Endothelial cell of umbilical vein (primary cell): ENCODE results near the gene CCNG1. TPM values are rescaled to one million over a fixed set of nuclear protein-coding genes. Genes with fewer than 3 reads are reported as not detected.

Source experiments
- BruUV-seq: library from RNA; stranded (reverse); fragments of 400-500 nt; replicated peaks from 2 replicates; lab custom pipeline; 2021; lab: Mats Ljungman, UMichigan
- CTCF ChIA-PET: fragments of 300-600, 350-600 bp; sonication (Branson Sonifier 250); formaldehyde crosslinking; loops from one replicate; lab custom pipeline; 2021; ENCODE audit warnings: antibody characterized with exemption, inconsistent platforms; lab: Charles Lee
- POLR2A ChIA-PET: fragments of 300-600, 350-600 bp; sonication (Branson Sonifier 250); formaldehyde crosslinking; loops from one replicate; lab custom pipeline; 2021; ENCODE audit warnings: antibody characterized with exemption, inconsistent platforms; lab: Charles Lee
- DNase-seq: peaks from one replicate; pipeline ENCODE4 v3.0.0-alpha.2; 2011; ENCODE audit warnings: low read depth, low spot score
- FAIRE-seq: peaks from 2 replicates; lab custom pipeline; 2011; peaks lifted over from hg19 to GRCh38; lab: Jason Lieb, UNC
- H2AFZ ChIP-seq: 2 replicates; pipeline ENCODE4 v1.6.0; 2012; ENCODE audit warnings: low read depth, low read length, control low read depth, inconsistent platforms
- H3K27ac ChIP-seq: 2 replicates; pipeline ENCODE4 v1.5.1; 2011; ENCODE audit warnings: low read depth, mild to moderate bottlenecking, control low read depth, low read length, moderate library complexity; ENCODE audit not compliant: insufficient read depth
- H3K27me3 ChIP-seq, 2 experiments: 2 replicates each; pipeline versions ENCODE4 v1.6.0 to v1.6.1; 2011; ENCODE audit warnings: low read length in 2 of 2, mixed read lengths in 1 of 2; ENCODE audit not compliant: control insufficient read depth in 2 of 2, insufficient read depth in 2 of 2
- H3K36me3 ChIP-seq, 2 experiments: 2 replicates in 1 of 2; 3 replicates in 1 of 2; pipeline ENCODE4 v1.5.1; 2011; ENCODE audit warnings: low read length in 2 of 2, mild to moderate bottlenecking in 1 of 2, moderate library complexity in 1 of 2; ENCODE audit not compliant: control insufficient read depth in 2 of 2, insufficient read depth in 2 of 2; ENCODE audit errors: extremely low read depth in 1 of 2
- H3K4me1 ChIP-seq: 3 replicates; pipeline ENCODE4 v1.5.1; 2011; ENCODE audit warnings: mild to moderate bottlenecking, low read length; ENCODE audit not compliant: control insufficient read depth, insufficient read depth; ENCODE audit errors: extremely low read depth
- H3K4me2 ChIP-seq: 2 replicates; pipeline ENCODE4 v1.6.1; 2011; ENCODE audit warnings: low read length, control low read depth, mixed read lengths; ENCODE audit not compliant: insufficient read depth
- H3K4me3 ChIP-seq, 3 experiments: fragments of 200-600 bp in 1 of 3; sonication (generic), shearing (Covaris generic) in 1 of 3; replicated peaks in 1 of 3; 2 replicates each; pipeline ENCODE4 v1.5.1; 2011 to 2016; ENCODE audit warnings: control low read depth in 3 of 3, low read length in 3 of 3, mild to moderate bottlenecking in 2 of 3, inconsistent platforms in 1 of 3, low read depth in 1 of 3, moderate library complexity in 1 of 3; ENCODE audit not compliant: insufficient read depth in 1 of 3
- H3K79me2 ChIP-seq: 2 replicates; pipeline ENCODE4 v1.6.0; 2012; ENCODE audit warnings: low read length, inconsistent platforms; ENCODE audit not compliant: control insufficient read depth, insufficient read depth
- H3K9ac ChIP-seq: replicated peaks from 2 replicates; pipeline ENCODE3; 2011; ENCODE audit warnings: low read length, control low read depth; ENCODE audit not compliant: insufficient read depth; ENCODE audit errors: extremely low read depth
- H3K9me1 ChIP-seq: replicated peaks from 3 replicates; pipeline ENCODE4 v1.6.0; 2011; ENCODE audit warnings: mild to moderate bottlenecking, low read length; ENCODE audit not compliant: control insufficient read depth, insufficient read depth; ENCODE audit errors: extremely low read depth
- H3K9me3 ChIP-seq: replicated peaks from 2 replicates; pipeline ENCODE4 v1.5.1; 2012; ENCODE audit warnings: low read length, inconsistent platforms; ENCODE audit not compliant: control insufficient read depth, insufficient read depth
- H4K20me1 ChIP-seq: replicated peaks from 2 replicates; pipeline ENCODE3; 2011; ENCODE audit warnings: mild to moderate bottlenecking, low read length; ENCODE audit not compliant: control insufficient read depth, insufficient read depth; ENCODE audit errors: extremely low read depth
- FOS ChIP-seq: IDR thresholded peaks from 2 replicates; pipeline ENCODE4 v1.6.1; 2011; ENCODE audit warnings: mild to moderate bottlenecking, low read length, moderate library complexity, borderline replicate concordance; ENCODE audit not compliant: insufficient read depth
- GATA2 ChIP-seq: IDR thresholded peaks from 2 replicates; pipeline ENCODE4 v1.7.0; 2011; ENCODE audit warnings: low read depth, mild to moderate bottlenecking, moderate library complexity, mixed read lengths, low read length; ENCODE audit not compliant: insufficient read length, insufficient read depth
- JUN ChIP-seq: IDR thresholded peaks from 2 replicates; pipeline ENCODE4 v1.6.1; 2011; ENCODE audit warnings: borderline replicate concordance, low read depth; ENCODE audit not compliant: insufficient read length, insufficient read depth
- MYC ChIP-seq: IDR thresholded peaks from one replicate; pipeline ENCODE4 v1.6.1; 2011; ENCODE audit warnings: mild to moderate bottlenecking, low read depth, low read length
- POLR2A ChIP-seq: IDR thresholded peaks from 2 replicates; pipeline ENCODE4 v1.6.1; 2012; ENCODE audit warnings: low read depth, mild to moderate bottlenecking, control low read depth, low read length
- POLR2AphosphoS5 ChIP-seq: IDR thresholded peaks from 2 replicates; pipeline ENCODE4 v1.6.1; 2012; ENCODE audit warnings: low read depth, mild to moderate bottlenecking, control low read depth, low read length, moderate library complexity; ENCODE audit not compliant: insufficient read depth
- dilution Hi-C: fragments of 300-500 bp; cut with MboI; formaldehyde crosslinking; loops from one replicate; pipeline ENCODE4 v1.15.0; 2019; ENCODE audit warnings: low sequenced_read_pairs; ENCODE audit not compliant: extremely low pct_ligation_motif_present
- intact Hi-C: fragments of 100-400 bp; cut with micrococcal nuclease; formaldehyde crosslinking; loops from one replicate; pipeline ENCODE4 v1.10.0; 2022
- polyA plus RNA-seq, 4 experiments: library from polyadenylated mRNA; depleted of rRNA in 3 of 4; stranded (reverse) in 3 of 4; unstranded in 1 of 4; fragments of >200 nt; gene quantifications; 2 replicates each; pipeline versions ENCODE4 v1.2.1 to v1.2.3, GENCODE V29; 2011 to 2012; ENCODE audit warnings: missing spikeins in 1 of 4
- total RNA-seq: library from RNA; stranded (reverse); gene quantifications from 2 replicates; pipeline ENCODE4 v1.2.3, GENCODE V29; 2021
- TF ChIP-seq, protein P1 (sequence below): IDR thresholded peaks from 2 replicates; pipeline ENCODE4 v1.6.1; 2011; ENCODE audit not compliant: insufficient read depth, insufficient read length

The CCNG1 gene
- total and polyA plus RNA-seq, 2 donors (not counting 3 experiments of a cell fraction or from before 2014, with no cell fraction given): 47.2 to 186 TPM

DNA sequence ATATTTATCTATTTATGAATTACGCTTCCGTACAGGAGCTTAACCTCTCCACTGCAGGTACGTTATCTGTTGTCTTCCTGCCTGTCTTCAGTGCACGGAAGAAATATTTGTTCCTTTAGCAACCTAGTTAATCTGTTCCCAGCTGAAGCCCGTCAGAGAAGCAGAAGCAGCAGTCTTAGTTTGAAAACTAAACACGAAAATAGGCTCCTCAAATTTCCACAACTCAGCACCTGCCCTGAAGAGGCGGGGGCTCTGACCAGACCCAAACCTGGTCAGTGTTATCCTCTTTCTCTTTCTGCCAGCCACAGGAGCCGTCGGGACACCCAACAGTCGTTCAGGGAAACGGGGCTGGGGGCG lies 22.0 kb downstream of the CCNG1 start:
- DNase-seq (no peak), FAIRE-seq (no peak)
- peak overlapping the region; percentile 85 to 96 (median 92) for H3K4me3 ChIP-seq
- no peaks in the 10 kb centered on the region for H3K36me3 ChIP-seq
- H3K79me2 ChIP-seq: peaks cover 35% of the 10 kb centered on the region
- ChIA-PET POLR2A (interaction anchor here (1.1 to 3.9 kb wide), 4 partner anchors 18 to 49 kb away, joined by 3 to 34 read pairs (median 12); partner anchors contain the start of genes CCNG1 and MAT2B), CTCF (interaction anchor here (0.9 to 4.0 kb wide), 7 partner anchors 14 to 51 kb away, joined by 3 to 15 read pairs (median 10); partner anchors contain the start of genes CCNG1 and MAT2B)
- no peaks in the 10 kb centered on the region for H3K27me3 ChIP-seq
- H2AFZ ChIP-seq: peak overlapping the region; percentile 92
- TF ChIP-seq, protein P1, sequence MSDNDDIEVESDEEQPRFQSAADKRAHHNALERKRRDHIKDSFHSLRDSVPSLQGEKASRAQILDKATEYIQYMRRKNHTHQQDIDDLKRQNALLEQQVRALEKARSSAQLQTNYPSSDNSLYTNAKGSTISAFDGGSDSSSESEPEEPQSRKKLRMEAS: no peak
- TF ChIP-seq FOS: no peak
- TF ChIP-seq POLR2AphosphoS5: no peak
- no peak for TF ChIP-seq GATA2
- no peak for TF ChIP-seq POLR2A
- no peak for TF ChIP-seq JUN
- no peak for TF ChIP-seq MYC
- peak overlapping the region; percentile 99 for H3K27ac ChIP-seq
- peak overlapping the region; percentile 96 for H3K9ac ChIP-seq
- no peaks in the 10 kb centered on the region for H3K9me1 ChIP-seq
- dilution Hi-C loops (no loop called here), intact Hi-C loops (no loop called here)
- H3K4me2 ChIP-seq: peak overlapping the region; percentile 99
- BruUV-seq: TSS peak; percentile 47
- H4K20me1 ChIP-seq: no peaks in the 10 kb centered on the region
- no peaks in the 10 kb centered on the region for H3K9me3 ChIP-seq
- H3K4me1 ChIP-seq: peaks cover 21% of the 10 kb centered on the region
